Liver (tissue), 3 donors: ENCODE data around the gene WASF2.

Experiments
- CTCF ChIP-seq: fragments of 150-350 bp; IDR thresholded peaks from 2 replicates; pipeline ENCODE4 v1.5.1; 2017; ENCODE audit warnings: improper control_type of control experiment, low read depth, low read length; ENCODE audit not compliant: missing input control
- FOXA1 ChIP-seq: IDR thresholded peaks from 2 replicates; pipeline ENCODE4 v1.6.1; 2016; ENCODE audit warnings: antibody characterized with exemption
- JUND ChIP-seq, 2 donors: IDR thresholded peaks; 2 replicates each; pipeline ENCODE4 v1.6.1; 2016; ENCODE audit warnings: antibody characterized with exemption in 2 of 2
- donor health status: healthy.
- donor health status: healthy.

- TF ChIP-seq CTCF (no peak), JUND (IDR thresholded peaks at IDR 0.05) (no peak), FOXA1 (no peak)
Measured at GRCh38 chr1:27356277-27356618, 133.7 kb downstream of the WASF2 start.
